Endothelial cell (in vitro differentiated cells): ENCODE results near the gene RAD18. TPM values are rescaled to one million over a fixed set of nuclear protein-coding genes. Genes with fewer than 3 reads are reported as not detected.

Experiments
- DNase-seq: peaks from one replicate; pipeline ENCODE4 v3.0.0; 2021; ENCODE audit warnings: low spot score
- H3K27ac Mint-ChIP-seq: one replicate; pipeline ENCODE4 v1.8.0; 2021; ENCODE audit warnings: mixed read lengths, inconsistent platforms; ENCODE audit not compliant: unreplicated experiment
- H3K27me3 Mint-ChIP-seq: one replicate; pipeline ENCODE4 v1.8.0; 2021; ENCODE audit warnings: mild to moderate bottlenecking, moderate library complexity, mixed read lengths, inconsistent platforms; ENCODE audit not compliant: unreplicated experiment
- H3K36me3 Mint-ChIP-seq: one replicate; pipeline ENCODE4 v1.8.0; 2021; ENCODE audit warnings: mild to moderate bottlenecking, low read depth, mixed read lengths, inconsistent platforms; ENCODE audit not compliant: unreplicated experiment
- H3K4me1 Mint-ChIP-seq: one replicate; pipeline ENCODE4 v1.8.0; 2021; ENCODE audit warnings: mild to moderate bottlenecking, mixed read lengths, inconsistent platforms; ENCODE audit not compliant: unreplicated experiment
- H3K4me3 Mint-ChIP-seq: one replicate; pipeline ENCODE4 v1.8.0; 2021; ENCODE audit warnings: mild to moderate bottlenecking, mixed read lengths, inconsistent platforms; ENCODE audit not compliant: unreplicated experiment
- H3K9me3 Mint-ChIP-seq: one replicate; pipeline ENCODE4 v1.8.0; 2021; ENCODE audit warnings: mixed read lengths, inconsistent platforms; ENCODE audit not compliant: unreplicated experiment
- total RNA-seq: library from RNA; stranded (reverse); fragmentation: NEBNext Ultra II Directional; extraction: Animal tissue kit (Norgen Biotek cat#: 25700); gene quantifications from one replicate; pipeline ENCODE4 v1.2.1, GENCODE V29; 2021; ENCODE audit not compliant: unreplicated experiment
- TF ChIP-seq, protein P1 (sequence below): fragments of 200-600 bp; sonication (generic); IDR thresholded peaks from one replicate; pipeline ENCODE4 v1.5.0; 2021; ENCODE audit warnings: antibody characterized with exemption; ENCODE audit not compliant: unreplicated experiment

The RAD18 gene
- total RNA-seq, 1 donor from 2014 or later, result 12.2 TPM

DNA sequence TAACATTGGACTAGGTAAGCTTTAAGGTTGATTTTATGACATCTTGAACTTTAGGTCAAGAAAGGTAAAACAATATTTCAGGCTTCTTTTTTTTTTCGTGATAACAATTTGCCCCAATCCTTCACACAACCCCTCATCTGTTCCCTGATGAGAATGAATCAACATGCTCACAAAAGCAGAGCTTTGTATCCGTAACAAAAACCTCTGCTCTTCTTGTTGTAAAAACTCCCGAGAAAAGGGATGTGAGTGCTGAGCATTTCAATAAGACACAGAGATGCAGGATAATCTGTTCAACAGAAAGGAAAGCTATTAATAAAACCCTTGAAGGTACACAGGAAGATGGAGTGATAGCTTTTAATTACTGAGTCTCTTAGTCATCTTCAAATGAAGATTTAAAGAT, 94.3 kb downstream of the RAD18 start:
- no peak overlapping the region for H3K27ac Mint-ChIP-seq
- peaks cover 5% of the 10 kb centered on the region for H3K36me3 Mint-ChIP-seq
- no peak for DNase-seq

DNA sequence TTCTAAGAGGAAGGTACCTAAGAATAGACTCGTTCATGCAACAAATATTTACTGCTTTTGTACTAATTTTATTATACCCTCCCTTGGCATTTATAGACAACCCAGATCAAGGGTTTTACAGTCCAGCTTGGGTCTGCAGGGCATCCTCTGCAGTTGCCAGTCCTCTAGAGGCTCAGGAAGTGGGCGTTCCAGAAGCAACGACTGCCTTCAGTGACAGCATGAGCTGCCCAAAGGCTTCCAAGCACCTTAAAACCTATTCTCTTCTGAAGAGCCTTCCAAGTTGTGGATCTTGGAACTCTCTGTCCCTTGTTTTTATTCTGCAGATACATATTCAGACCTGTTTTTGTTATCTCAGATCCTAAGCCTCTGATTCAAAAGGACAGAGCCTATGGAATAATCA, 95.6 kb downstream of the RAD18 start:
- H3K36me3 Mint-ChIP-seq, result peaks cover 5% of the 10 kb centered on the region

More for the DNA sequence above, 94.3 kb downstream of the RAD18 start:
- H3K4me3 Mint-ChIP-seq, result no peak overlapping the region
- no peaks in the 10 kb centered on the region for H3K9me3 Mint-ChIP-seq
- peaks cover 3% of the 10 kb centered on the region for H3K27me3 Mint-ChIP-seq
- peaks cover 8% of the 10 kb centered on the region for H3K4me1 Mint-ChIP-seq
- TF ChIP-seq, protein P1, sequence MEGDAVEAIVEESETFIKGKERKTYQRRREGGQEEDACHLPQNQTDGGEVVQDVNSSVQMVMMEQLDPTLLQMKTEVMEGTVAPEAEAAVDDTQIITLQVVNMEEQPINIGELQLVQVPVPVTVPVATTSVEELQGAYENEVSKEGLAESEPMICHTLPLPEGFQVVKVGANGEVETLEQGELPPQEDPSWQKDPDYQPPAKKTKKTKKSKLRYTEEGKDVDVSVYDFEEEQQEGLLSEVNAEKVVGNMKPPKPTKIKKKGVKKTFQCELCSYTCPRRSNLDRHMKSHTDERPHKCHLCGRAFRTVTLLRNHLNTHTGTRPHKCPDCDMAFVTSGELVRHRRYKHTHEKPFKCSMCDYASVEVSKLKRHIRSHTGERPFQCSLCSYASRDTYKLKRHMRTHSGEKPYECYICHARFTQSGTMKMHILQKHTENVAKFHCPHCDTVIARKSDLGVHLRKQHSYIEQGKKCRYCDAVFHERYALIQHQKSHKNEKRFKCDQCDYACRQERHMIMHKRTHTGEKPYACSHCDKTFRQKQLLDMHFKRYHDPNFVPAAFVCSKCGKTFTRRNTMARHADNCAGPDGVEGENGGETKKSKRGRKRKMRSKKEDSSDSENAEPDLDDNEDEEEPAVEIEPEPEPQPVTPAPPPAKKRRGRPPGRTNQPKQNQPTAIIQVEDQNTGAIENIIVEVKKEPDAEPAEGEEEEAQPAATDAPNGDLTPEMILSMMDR, result no peak

DNA sequence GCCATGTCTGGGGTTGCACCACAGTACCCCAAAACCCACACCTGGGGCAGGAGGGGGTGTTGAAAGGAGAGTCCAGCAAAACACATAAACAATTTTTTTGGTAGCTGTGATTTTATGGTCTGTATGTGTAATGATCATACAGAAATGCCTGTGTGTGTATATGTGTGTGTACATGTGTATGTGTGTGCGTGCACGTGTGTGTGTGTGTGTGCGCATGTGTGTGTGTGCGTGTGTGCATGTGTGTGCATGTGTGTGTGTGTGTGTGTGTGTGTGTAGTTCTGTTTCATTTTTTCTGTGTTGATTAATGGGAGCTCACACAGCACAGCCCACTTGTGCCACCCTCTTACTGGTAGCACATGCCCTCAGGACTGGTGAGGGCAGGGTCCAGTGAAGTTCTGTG, 97.6 kb downstream of the RAD18 start:
- Mint-ChIP-seq H3K27me3 (no peaks in the 10 kb centered on the region), H3K9me3 (no peaks in the 10 kb centered on the region), H3K4me1 (no peaks in the 10 kb centered on the region), H3K27ac (no peak overlapping the region), H3K4me3 (no peak overlapping the region), H3K36me3 (peaks cover 5% of the 10 kb centered on the region)
- TF ChIP-seq, protein P1, result no peak
- DNase-seq, result no peak

More for the DNA sequence above, 95.6 kb downstream of the RAD18 start:
- no peak overlapping the region for H3K27ac Mint-ChIP-seq
- peaks cover 3% of the 10 kb centered on the region for H3K27me3 Mint-ChIP-seq
- no peak for DNase-seq
- peaks cover 7% of the 10 kb centered on the region for H3K4me1 Mint-ChIP-seq
- TF ChIP-seq, protein P1, result no peak
- H3K4me3 Mint-ChIP-seq, result no peak overlapping the region
- H3K9me3 Mint-ChIP-seq, result no peaks in the 10 kb centered on the region

DNA sequence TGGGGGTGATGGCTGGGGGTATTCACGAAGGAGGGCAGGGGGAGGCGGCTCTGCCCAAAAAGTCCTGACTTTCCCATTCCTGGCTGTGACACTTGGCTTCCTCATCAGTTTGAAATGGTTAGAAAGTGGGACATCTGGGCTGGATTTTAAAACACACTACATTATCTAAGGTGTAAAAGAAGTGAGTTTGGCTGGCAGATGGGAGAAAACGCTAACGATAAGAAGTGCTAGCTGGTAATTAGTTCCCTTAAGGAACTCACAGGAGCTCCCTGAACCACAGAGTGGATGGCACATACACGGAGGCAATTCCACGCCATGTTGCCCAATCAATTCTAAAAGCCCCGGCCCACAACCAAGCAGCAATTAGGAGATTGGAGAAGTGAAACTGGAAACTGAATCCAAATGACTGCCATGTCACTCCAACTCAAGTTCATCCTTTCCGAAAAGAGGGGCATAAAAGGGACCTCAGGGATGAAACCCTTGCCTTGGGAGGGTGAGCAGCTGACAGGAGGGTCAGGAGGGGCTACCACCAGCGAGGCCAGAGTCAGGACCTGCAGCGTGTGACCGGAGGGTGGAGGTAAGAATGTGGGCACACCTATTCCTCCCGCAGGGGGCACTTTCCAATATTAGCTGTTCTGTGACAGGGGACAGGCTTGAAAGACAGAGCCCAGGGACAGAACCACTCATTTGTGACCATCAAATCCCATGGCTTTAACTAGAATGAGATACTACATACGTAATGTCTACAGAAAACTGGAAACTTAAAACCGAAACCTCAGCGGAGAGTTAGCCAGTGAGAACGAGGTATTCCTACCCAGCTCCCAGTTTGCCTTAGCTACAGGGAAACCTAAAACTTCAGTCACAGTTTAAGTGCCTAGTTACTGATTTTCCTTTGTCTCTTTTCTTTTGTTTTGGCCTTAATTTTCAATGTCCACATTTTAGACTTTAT, 98.6 kb downstream of the RAD18 start:
- no peak overlapping the region for H3K4me3 Mint-ChIP-seq
- H3K27ac Mint-ChIP-seq, result no peak overlapping the region
- TF ChIP-seq, protein P1, result no peak

DNA sequence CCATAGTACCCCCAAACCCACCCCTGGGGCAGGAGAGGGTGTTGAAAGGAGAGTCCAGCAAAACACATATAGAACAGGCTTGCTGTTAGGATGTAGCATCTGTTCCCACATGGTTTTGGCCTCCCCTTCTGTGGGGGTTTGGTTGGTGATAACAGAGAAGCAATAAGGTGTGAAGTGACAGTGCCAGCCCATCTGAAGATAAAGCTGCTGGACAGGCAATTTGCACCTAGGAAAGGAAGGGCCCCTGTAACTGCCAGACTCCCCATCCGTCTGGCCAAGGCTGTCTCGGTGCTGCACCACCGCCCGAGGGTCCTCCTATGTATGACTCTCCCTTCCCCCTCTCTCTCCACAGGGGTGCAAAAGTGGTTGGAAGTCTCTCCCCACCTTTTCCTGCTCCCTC, 99.4 kb downstream of the RAD18 start:
- H3K27ac Mint-ChIP-seq, result no peak overlapping the region
- H3K4me3 Mint-ChIP-seq, result no peak overlapping the region
- TF ChIP-seq, protein P1, result no peak
- no peaks in the 10 kb centered on the region for H3K9me3 Mint-ChIP-seq
- no peaks in the 10 kb centered on the region for H3K27me3 Mint-ChIP-seq
- peaks cover 5% of the 10 kb centered on the region for H3K36me3 Mint-ChIP-seq
- no peak for DNase-seq
- no peaks in the 10 kb centered on the region for H3K4me1 Mint-ChIP-seq

More for the DNA sequence above, 98.6 kb downstream of the RAD18 start:
- DNase-seq, result no peak
- Mint-ChIP-seq H3K36me3 (peaks cover 5% of the 10 kb centered on the region), H3K4me1 (no peaks in the 10 kb centered on the region), H3K9me3 (no peaks in the 10 kb centered on the region), H3K27me3 (no peaks in the 10 kb centered on the region)
